ENCODE results near the gene ZP1. TPM values are rescaled to one million over a fixed set of nuclear protein-coding genes. Genes with fewer than 3 reads are reported as not detected.

Gene ZP1
- total and polyA plus RNA-seq, 2 of the 13 experiments (the other 11 are each of a cell fraction or from before 2014, with no cell fraction given) = 0.16 TPM; not detected in 1

DNA sequence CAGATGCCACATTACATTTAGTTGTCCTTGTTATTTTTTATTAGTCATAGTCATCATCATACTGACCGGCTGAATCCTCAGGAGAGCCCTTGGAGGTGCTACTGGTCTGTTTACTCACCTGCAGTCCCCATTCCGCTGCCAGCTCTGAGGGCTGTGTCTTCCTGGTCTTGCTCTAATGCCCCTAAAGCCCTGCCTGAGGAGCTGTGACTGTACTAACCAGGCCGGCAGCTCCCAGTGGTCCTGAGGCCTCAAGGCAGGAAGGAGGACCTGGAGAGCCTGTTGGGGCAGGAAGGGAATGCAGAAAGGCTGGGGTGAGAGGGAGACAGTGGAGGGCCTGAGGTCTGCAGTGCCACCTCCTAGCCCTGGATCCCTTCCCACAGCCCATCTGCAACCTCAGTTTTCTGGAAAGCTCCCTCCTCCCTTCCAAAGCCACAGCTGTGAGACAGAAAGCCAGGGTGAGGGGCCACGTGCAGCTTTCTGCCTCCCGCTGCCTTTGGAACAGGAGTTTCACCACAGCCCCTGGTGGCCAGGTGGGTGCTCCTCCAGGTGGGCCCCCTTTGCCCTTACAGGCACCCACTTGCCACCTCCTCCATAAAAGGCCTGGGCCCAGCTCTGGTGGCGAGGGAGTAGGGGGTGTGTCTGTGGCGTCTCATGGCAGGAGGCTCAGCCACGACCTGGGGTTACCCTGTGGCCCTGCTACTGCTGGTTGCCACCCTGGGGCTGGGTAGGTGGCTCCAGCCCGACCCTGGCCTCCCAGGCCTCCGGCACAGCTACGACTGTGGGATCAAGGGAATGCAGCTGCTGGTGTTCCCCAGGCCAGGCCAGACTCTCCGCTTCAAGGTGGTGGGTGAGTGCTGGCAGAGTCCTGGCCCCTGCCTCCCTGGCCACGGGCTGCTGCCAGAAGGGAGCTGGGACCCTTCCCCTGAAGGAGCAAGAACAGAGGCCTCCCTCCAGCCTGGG lies at the start of gene ZP1 (continued):
- TF ChIP-seq, protein P1, sequence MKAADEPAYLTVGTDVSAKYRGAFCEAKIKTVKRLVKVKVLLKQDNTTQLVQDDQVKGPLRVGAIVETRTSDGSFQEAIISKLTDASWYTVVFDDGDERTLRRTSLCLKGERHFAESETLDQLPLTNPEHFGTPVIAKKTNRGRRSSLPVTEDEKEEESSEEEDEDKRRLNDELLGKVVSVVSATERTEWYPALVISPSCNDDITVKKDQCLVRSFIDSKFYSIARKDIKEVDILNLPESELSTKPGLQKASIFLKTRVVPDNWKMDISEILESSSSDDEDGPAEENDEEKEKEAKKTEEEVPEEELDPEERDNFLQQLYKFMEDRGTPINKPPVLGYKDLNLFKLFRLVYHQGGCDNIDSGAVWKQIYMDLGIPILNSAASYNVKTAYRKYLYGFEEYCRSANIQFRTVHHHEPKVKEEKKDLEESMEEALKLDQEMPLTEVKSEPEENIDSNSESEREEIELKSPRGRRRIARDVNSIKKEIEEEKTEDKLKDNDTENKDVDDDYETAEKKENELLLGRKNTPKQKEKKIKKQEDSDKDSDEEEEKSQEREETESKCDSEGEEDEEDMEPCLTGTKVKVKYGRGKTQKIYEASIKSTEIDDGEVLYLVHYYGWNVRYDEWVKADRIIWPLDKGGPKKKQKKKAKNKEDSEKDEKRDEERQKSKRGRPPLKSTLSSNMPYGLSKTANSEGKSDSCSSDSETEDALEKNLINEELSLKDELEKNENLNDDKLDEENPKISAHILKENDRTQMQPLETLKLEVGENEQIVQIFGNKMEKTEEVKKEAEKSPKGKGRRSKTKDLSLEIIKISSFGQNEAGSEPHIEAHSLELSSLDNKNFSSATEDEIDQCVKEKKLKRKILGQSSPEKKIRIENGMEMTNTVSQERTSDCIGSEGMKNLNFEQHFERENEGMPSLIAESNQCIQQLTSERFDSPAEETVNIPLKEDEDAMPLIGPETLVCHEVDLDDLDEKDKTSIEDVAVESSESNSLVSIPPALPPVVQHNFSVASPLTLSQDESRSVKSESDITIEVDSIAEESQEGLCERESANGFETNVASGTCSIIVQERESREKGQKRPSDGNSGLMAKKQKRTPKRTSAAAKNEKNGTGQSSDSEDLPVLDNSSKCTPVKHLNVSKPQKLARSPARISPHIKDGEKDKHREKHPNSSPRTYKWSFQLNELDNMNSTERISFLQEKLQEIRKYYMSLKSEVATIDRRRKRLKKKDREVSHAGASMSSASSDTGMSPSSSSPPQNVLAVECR (CRISPR knock-in tag; IDR thresholded peaks at IDR 0.05; ENCODE audit: borderline replicate concordance) = no peak
- no peak for TF ChIP-seq TOE1 (CRISPR knock-in tag; IDR thresholded peaks at IDR 0.05)
- no peak for TF ChIP-seq TEAD3 (CRISPR knock-in tag; optimal IDR thresholded peaks at IDR 0.05; ENCODE audit: borderline replicate concordance)
- 0 out of 2 replicates have a peak, but pooled peaks have one; percentile 18 for TF ChIP-seq ZNF263 (CRISPR knock-in tag; IDR thresholded peaks at IDR 0.05)
- TF ChIP-seq ZNF781 (CRISPR knock-in tag; IDR thresholded peaks at IDR 0.05; ENCODE audit: borderline replicate concordance, not compliant biosample characterization) = no peak
- TF ChIP-seq, protein P2, sequence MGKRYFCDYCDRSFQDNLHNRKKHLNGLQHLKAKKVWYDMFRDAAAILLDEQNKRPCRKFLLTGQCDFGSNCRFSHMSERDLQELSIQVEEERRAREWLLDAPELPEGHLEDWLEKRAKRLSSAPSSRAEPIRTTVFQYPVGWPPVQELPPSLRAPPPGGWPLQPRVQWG (CRISPR knock-in tag; IDR thresholded peaks at IDR 0.05; ENCODE audit: borderline replicate concordance, low read depth) = no peak
- TF ChIP-seq ATM (IDR thresholded peaks at IDR 0.05; ENCODE audit: borderline replicate concordance) = no peak
